ENCODE results near the gene TNS4.

Gene TNS4

DNA sequence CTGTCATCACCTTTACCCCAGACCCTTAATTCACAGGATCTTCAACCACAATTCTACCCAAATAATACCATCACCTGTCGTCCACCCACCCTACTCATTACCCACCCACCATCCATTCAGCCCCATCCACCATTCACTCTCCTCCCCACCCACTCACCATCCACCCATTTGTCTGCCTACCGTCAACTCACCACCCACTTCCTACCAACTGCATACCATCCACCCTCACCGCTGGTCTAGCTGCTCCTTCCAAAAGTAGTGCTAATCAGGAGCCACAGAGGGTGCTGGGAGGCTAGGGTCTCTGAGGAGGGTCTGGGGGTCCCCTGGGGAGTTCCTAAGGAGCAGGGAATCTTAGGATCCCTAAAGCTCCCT, 70.2 kb downstream of the TNS4 start:
- H3K36me3 ChIP-seq (replicated peaks; ENCODE audit: insufficient read depth, low read length) = no peaks in the 10 kb centered on the region
- no peak overlapping the region for H3K9ac ChIP-seq (ENCODE audit: low read length)
- no peak overlapping the region for H3K27ac ChIP-seq (ENCODE audit: low read length)
- TF ChIP-seq CTCF (IDR thresholded peaks at IDR 0.05; ENCODE audit: low read length) (no peak), EZH2 (optimal IDR thresholded peaks at IDR 0.05; ENCODE audit: low read depth, low read length) (no peak), EZH2phosphoT487 (IDR thresholded peaks at IDR 0.05; ENCODE audit: low read length) (no peak)
- no peak overlapping the region for H2AFZ ChIP-seq (ENCODE audit: low read length)
- no peaks in the 10 kb centered on the region for H3K27me3 ChIP-seq (replicated peaks; ENCODE audit: insufficient read depth, low read length)
- no peak overlapping the region for H3K4me2 ChIP-seq (ENCODE audit: low read depth, low read length)
- H3F3A ChIP-seq (ENCODE audit: insufficient read depth, low read length) = no peaks in the 10 kb centered on the region
- H3K9me3 ChIP-seq (replicated peaks; ENCODE audit: insufficient read depth, low read length) = no peaks in the 10 kb centered on the region
- no peaks in the 10 kb centered on the region for H3K79me2 ChIP-seq (ENCODE audit: low read length)
- H4K20me1 ChIP-seq (ENCODE audit: insufficient read depth, low read length) = no peaks in the 10 kb centered on the region
- H3K4me3 ChIP-seq (ENCODE audit: low read length) = no peak overlapping the region
- no peaks in the 10 kb centered on the region for H3K9me2 ChIP-seq (replicated peaks; ENCODE audit: insufficient read depth, low read length)
- DNase-seq = no peak
- H3K4me1 ChIP-seq (ENCODE audit: low read length) = no peaks in the 10 kb centered on the region

GRCh38 chr17:40430272-40431230, 70.9 kb downstream of the TNS4 start:
- TF ChIP-seq EZH2 (optimal IDR thresholded peaks at IDR 0.05; ENCODE audit: low read depth, low read length) (no peak), CTCF (IDR thresholded peaks at IDR 0.05; ENCODE audit: low read length) (no peak), EZH2phosphoT487 (IDR thresholded peaks at IDR 0.05; ENCODE audit: low read length) (no peak)
- no peaks in the 10 kb centered on the region for H4K20me1 ChIP-seq (ENCODE audit: insufficient read depth, low read length)

DNA sequence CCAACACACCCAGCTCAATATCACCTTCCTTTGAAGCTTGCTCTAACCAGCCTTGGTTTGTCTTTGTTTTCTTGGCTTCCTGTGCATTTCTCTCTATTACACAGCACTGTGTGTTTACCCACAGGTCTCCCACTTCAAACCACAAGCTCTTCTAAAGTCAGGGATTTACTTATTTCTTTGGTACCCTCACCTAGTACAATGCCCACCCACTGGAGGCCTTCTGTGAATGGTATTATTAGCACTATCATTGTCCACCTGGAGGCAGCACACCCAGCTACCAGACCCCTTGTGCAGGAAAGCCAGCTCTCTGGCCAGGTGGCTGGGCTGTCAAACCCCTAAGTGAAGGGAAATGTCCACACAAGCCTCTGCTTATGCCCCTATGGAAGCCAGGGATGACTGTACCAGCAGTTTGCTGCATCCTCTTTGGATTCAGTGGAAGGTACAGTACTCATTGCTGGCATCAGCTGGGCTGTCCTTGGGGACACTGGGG, 74.4 kb downstream of the TNS4 start:
- no peaks in the 10 kb centered on the region for H3F3A ChIP-seq (ENCODE audit: insufficient read depth, low read length)
- no peak overlapping the region for H3K4me3 ChIP-seq (ENCODE audit: low read length)
- no peak for TF ChIP-seq CTCF (IDR thresholded peaks at IDR 0.05; ENCODE audit: low read length)
- no peak for TF ChIP-seq EZH2 (optimal IDR thresholded peaks at IDR 0.05; ENCODE audit: low read depth, low read length)
- TF ChIP-seq EZH2phosphoT487 (IDR thresholded peaks at IDR 0.05; ENCODE audit: low read length) = no peak
- H3K79me2 ChIP-seq (ENCODE audit: low read length) = no peaks in the 10 kb centered on the region
- H3K36me3 ChIP-seq (replicated peaks; ENCODE audit: insufficient read depth, low read length) = no peaks in the 10 kb centered on the region
- no peak overlapping the region for H3K27ac ChIP-seq (ENCODE audit: low read length)
- no peaks in the 10 kb centered on the region for H4K20me1 ChIP-seq (ENCODE audit: insufficient read depth, low read length)
- no peaks in the 10 kb centered on the region for H3K27me3 ChIP-seq (replicated peaks; ENCODE audit: insufficient read depth, low read length)
- H3K4me1 ChIP-seq (ENCODE audit: low read length) = no peaks in the 10 kb centered on the region
- H3K9me2 ChIP-seq (replicated peaks; ENCODE audit: insufficient read depth, low read length) = no peaks in the 10 kb centered on the region
- DNase-seq = no peak
- H3K9ac ChIP-seq (ENCODE audit: low read length) = no peak overlapping the region
- no peaks in the 10 kb centered on the region for H3K9me3 ChIP-seq (replicated peaks; ENCODE audit: insufficient read depth, low read length)
- no peak overlapping the region for H2AFZ ChIP-seq (ENCODE audit: low read length)
- H3K4me2 ChIP-seq (ENCODE audit: low read depth, low read length) = no peak overlapping the region

More at GRCh38 chr17:40430272-40431230, 70.9 kb downstream of the TNS4 start:
- Histone ChIP-seq H3F3A (ENCODE audit: insufficient read depth, low read length) (no peaks in the 10 kb centered on the region), H2AFZ (ENCODE audit: low read length) (no peak overlapping the region), H3K27me3 (replicated peaks; ENCODE audit: insufficient read depth, low read length) (no peaks in the 10 kb centered on the region), H3K4me1 (ENCODE audit: low read length) (no peaks in the 10 kb centered on the region), H3K27ac (ENCODE audit: low read length) (no peak overlapping the region), H3K4me2 (ENCODE audit: low read depth, low read length) (no peak overlapping the region), H3K4me3 (ENCODE audit: low read length) (no peak overlapping the region), H3K9ac (ENCODE audit: low read length) (no peak overlapping the region), H3K9me2 (replicated peaks; ENCODE audit: insufficient read depth, low read length) (no peaks in the 10 kb centered on the region), H3K79me2 (ENCODE audit: low read length) (no peaks in the 10 kb centered on the region), H3K36me3 (replicated peaks; ENCODE audit: insufficient read depth, low read length) (no peaks in the 10 kb centered on the region), H3K9me3 (replicated peaks; ENCODE audit: insufficient read depth, low read length) (no peaks in the 10 kb centered on the region)
- DNase-seq = no peak
